RPMI8226 (cell line): ENCODE results near the gene B9D1.
A peak's percentile ranks its signal among the peaks of the same experiment; 100 is the strongest.

Experiments
- DNase-seq: peaks from one replicate; pipeline ENCODE4 v3.0.0-alpha.2; 2015

Gene B9D1

DNA sequence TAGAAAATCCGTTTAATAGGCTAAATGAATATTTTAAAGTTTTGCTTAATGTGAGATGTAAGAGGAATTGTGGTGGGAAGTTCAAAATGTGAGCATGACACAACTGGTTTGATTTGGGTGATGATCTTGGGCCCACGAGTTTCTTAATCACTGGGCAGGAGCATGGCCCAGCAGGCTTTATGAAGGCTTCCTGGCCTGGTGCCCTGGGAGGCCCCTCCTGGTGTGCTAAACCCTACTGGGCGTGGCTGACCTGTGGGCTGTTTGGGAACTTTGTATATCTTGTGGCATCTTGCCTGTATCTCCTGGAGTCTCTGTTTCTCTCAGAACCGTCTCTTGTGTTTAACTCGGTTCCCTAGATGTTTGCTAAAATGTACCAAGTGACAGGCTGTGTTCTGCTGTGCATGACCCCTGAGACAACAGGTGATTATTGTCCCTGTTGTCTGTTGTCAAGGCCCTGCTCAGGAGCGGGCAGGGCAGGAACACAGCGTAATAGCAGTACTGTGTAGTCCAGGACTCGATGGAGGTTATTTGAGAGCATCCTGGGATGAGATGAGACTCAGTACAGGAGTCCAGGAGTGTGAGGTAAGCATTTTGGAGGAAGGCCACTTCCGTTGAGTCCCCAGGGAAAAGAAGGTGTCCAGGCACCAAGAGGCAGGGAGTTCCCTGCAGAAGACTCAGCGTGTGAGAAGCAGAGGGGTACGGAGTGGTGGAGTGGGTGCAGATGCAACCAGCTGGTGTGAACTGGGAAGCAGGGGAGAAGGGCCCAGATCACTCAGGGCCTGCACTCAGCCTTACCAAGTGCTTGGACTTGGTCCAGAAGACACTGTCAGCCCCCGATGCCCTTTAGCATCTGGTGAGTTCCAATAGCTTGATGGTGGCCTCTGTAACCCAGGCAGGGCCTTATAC is 48.5 kb downstream of the B9D1 start:
- DNase-seq: no peak

DNA sequence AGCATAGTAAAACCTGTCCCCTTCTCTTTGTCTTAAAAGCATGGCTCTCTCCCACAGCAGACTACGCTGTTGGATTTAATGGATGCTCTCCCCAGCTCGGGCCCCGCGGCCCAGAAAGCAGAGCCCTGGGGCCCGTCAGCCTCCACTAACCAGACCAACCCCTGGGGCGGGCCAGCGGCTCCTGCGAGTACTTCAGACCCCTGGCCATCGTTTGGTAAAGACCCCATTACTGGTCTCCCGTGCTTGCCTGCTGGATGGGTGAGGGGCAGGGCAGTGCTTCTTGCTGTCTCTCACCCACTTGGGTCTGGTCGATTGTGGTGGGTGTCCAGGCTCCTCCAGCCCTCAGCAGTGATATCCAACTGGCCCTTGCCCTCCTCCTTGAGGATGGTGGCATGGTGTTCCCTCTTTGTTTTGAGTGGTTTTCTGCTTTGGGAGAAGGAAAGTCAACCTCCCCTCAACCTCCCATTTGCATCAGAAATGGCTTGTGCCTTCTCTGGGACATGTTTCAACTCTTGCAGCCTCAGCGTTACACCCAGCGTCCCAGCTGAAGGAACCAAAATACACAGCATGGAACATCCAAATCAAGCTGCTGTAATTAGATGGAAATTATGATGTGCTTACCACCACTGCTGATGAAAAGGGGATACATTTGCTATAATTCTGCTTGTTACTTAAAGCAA is 49.3 kb downstream of the B9D1 start:
- no peak for DNase-seq

DNA sequence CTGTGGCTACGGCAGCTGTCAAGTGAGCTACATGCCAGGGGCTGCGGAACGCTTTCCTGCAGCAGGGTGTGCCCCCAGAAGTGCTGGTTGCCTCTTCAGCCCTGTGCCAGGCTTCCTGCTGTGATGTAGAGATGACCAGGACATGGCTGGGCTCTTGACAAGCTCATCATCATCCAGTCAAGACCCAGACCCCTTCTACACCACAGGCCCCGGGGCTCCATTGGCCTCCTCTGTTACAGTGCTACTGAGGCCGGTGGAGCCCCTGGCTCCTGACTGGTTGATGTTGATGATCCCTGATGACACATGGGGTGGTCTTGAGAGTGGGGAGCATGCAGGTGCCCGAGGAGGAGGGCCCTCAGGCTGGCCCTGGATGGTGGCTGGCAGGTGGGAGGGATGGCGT is 50.1 kb downstream of the B9D1 start:
- DNase-seq: no peak

- DNase-seq: no peak
Measured at GRCh38 chr17:19311421-19312215, 50.9 kb downstream of the B9D1 start.

- DNase-seq: no peak
Measured at GRCh38 chr17:19311016-19311415, 51.5 kb downstream of the B9D1 start.

- DNase-seq: no peak
Measured at GRCh38 chr17:19310151-19310550, 52.4 kb downstream of the B9D1 start.

DNA sequence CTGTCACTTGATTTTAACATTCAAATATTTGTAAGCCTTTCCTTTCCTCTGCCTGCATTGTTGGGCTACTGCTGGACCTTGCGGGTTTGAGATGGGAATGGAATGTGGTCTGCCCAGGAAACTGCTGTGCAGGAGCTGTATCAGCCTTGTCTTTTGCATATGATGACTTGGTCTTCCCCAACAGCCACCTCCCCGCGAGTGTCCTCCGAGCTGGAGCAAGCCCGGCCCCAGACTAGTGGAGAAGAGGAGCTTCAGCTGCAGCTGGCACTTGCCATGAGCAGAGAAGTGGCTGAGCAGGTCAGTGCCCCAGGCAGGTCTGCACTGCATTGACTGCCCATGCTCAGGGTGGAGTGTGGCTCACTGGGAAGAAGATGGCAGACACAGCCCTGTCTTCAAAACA is 52.8 kb downstream of the B9D1 start:
- no peak for DNase-seq

DNA sequence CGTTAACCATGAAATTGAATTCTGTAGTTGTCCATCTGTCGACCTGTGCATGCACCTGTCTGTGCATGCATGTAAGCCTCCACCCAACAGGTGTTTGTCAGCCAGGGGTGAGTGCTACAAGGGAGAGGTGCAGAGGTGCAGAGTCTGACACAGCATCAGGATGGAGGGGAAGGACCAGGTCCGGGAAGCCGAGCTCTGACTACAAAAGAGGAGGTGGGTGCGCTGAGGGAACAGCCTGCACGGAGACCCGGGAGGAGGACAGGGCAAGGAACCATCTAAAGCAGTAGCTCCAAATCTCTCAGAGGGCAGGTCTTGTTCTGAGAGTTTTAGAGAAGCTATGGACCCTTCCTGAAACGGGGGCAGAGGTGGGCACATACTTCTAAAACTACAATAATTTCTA is 54.1 kb downstream of the B9D1 start:
- no peak for DNase-seq

GRCh38 chr17:19307521-19307920 is 55.0 kb downstream of the B9D1 start:
- DNase-seq: no peak

DNA sequence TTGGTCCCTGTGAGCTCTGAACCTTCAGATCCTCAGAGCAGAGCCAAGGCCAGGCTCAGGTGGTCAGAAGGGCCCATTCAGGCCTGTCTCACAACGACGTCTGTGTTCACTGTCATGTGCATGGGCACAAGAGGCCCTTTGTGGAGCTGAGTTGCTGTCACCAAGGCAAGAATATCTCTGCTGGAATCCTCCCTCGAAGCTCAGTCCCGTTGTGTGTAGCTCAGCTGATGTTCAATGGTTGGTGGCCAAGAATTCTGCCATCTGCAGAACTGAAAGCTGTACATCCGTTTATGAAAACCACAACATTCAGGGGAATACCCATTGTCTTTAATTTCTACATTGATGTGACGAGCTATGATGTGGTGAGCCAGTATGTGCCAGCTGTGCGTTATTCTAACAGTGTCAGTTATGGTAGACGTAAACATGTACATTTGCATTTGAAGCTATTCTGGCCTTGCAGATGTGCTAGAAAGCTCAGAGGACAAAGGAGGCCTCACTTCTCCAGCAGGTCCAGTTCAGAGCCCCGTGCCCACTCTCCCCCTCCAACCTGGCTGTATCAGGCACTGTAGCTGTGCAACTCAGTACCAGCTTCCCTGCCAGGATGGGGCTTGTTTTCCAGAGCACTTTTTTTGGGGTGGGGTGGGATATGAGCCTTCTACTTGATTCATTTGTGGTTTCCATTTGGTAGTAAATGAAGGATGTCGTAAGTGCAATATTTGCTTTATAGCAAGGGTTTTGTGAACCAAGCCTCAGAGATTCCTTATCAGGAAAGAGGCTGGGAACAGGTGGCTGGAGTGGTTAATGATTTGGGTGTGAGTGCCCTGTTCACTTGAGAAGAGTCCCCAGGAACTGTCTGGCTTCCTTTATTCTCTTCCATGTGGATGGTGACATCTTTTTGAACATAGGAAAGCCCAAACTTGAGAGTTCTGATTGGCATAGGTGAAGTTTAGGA is 56.1 kb downstream of the B9D1 start:
- peak; percentile 89 for DNase-seq

DNA sequence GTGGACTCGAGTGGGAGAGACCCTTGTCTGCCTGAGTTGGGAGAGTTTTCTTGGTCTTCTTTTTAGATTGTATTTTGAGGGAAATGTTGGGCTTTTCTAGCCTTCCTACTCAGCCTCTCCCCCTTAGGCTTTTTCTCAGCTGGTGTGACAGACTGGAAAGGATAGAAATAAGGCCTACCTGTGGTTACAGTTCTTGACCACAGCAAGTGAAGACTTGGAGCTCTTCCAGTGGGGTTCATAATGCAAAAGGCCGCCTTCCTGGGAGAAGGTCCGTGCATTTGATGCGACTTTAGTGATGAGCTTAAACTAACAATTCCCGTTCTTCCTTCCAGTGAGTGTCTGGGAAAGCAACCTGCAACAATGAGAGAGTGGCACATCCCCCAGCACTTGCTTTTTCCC is 56.8 kb downstream of the B9D1 start:
- DNase-seq: peak; percentile 53

- no peak for DNase-seq
Measured at GRCh38 chr17:19305256-19305655, 57.3 kb downstream of the B9D1 start.

- DNase-seq: no peak
Measured at GRCh38 chr17:19304751-19305150, 57.8 kb downstream of the B9D1 start.

- no peak for DNase-seq
Measured at GRCh38 chr17:19304209-19304608, 58.3 kb downstream of the B9D1 start.

- DNase-seq: no peak
Measured at GRCh38 chr17:19303367-19303776, 59.2 kb downstream of the B9D1 start.

- DNase-seq: no peak
Measured at GRCh38 chr17:19302791-19303331, 59.7 kb downstream of the B9D1 start.

DNA sequence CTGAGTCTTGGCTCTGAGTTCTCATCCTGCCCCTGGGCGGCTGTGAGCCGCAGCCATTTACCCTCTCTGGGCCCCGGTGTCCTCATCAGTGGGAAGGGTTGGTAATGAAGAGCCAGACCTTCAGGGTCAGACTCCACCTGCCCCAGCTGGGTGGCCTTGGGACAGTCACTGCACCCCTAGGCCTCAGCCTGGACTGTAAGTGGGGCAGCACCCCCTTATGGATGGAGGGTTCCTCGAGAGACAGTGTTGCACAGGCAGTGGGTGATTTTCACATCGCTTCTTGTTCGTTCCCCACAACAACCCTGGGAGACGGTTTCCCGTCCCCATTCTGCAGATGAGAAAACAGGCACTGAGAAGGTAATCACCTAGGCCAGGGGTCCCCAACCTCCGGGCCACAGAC is 60.5 kb downstream of the B9D1 start:
- DNase-seq: no peak

GRCh38 chr17:19301274-19301951 is 61.1 kb downstream of the B9D1 start:
- DNase-seq: no peak

GRCh38 chr17:19299866-19300265 is 62.7 kb downstream of the B9D1 start:
- DNase-seq: no peak

GRCh38 chr17:19299214-19299747 is 63.2 kb downstream of the B9D1 start:
- no peak for DNase-seq

- no peak for DNase-seq
Measured at GRCh38 chr17:19298569-19299213, 63.8 kb downstream of the B9D1 start.
